HEK293 (cell line): ENCODE data around the gene IMMT.

Experiments
- CTCF ChIA-PET: fragments of 350-600 bp; formaldehyde crosslinking; extraction: SDS; loops from one replicate; lab custom pipeline; 2021; ENCODE audit warnings: antibody characterized with exemption; lab: Yijun Ruan, JAX
- POLR2A ChIA-PET: fragments of 300-600 bp; formaldehyde crosslinking; extraction: SDS; loops from one replicate; lab custom pipeline; 2020; ENCODE audit warnings: antibody characterized with exemption, inconsistent platforms; lab: Yijun Ruan, JAX
- H3K27ac ChIP-seq: fragments of 200-500 bp; sonication (Bioruptor generic); 2 replicates; pipeline ENCODE4 v1.5.1; 2014; ENCODE audit warnings: low read depth, low read length, control low read depth, inconsistent platforms; ENCODE audit errors: extremely low read depth
- H3K36me3 ChIP-seq, 2 experiments: fragments of 200-500 bp in 1 of 2; sonication (Bioruptor generic) in 1 of 2; 1 replicate in 1 of 2; 2 replicates in 1 of 2; pipeline ENCODE4 v1.5.1; 2014 to 2017; ENCODE audit warnings: inconsistent platforms in 2 of 2, low read length in 2 of 2; ENCODE audit not compliant: control insufficient read depth in 2 of 2, insufficient read depth in 1 of 2
- H3K4me1 ChIP-seq: fragments of 200-500 bp; sonication (Bioruptor generic); 2 replicates; pipeline ENCODE4 v1.5.1; 2014; ENCODE audit warnings: mild to moderate bottlenecking, low read length, inconsistent platforms; ENCODE audit not compliant: control insufficient read depth, insufficient read depth
- H3K4me3 ChIP-seq: 2 replicates; pipeline ENCODE4 v1.5.1; 2011; ENCODE audit warnings: low read depth, mild to moderate bottlenecking, control low read depth, low read length, moderate library complexity
- H3K9me3 ChIP-seq: fragments of 200-500 bp; sonication (Bioruptor generic); 2 replicates; pipeline ENCODE4 v1.5.1; 2014; ENCODE audit warnings: low read depth, low read length, inconsistent platforms; ENCODE audit not compliant: control insufficient read depth, insufficient read depth
- GFI1B ChIP-seq: fragments of 450-650 bp; formaldehyde crosslinking; IDR thresholded peaks from 2 replicates; pipeline ENCODE4 v1.5.1; 2016; ENCODE audit warnings: missing biosample characterization, missing genetic modification characterization
- GLI2 ChIP-seq: fragments of 450-650 bp; formaldehyde crosslinking; IDR thresholded peaks from 2 replicates; pipeline ENCODE4; 2017; ENCODE audit warnings: missing biosample characterization, missing genetic modification characterization, low read depth, borderline replicate concordance
- MZF1 ChIP-seq: fragments of 450-650 bp; formaldehyde crosslinking; IDR thresholded peaks from 2 replicates; pipeline ENCODE4 v1.5.1; 2017; ENCODE audit warnings: missing biosample characterization, missing genetic modification characterization, borderline replicate concordance
- ZNF112 ChIP-seq: fragments of 450-650 bp; formaldehyde crosslinking; IDR thresholded peaks from 2 replicates; pipeline ENCODE4 v1.5.0; 2017; ENCODE audit warnings: missing biosample characterization, missing genetic modification characterization
- ZNF169 ChIP-seq: fragments of 450-650 bp; formaldehyde crosslinking; IDR thresholded peaks from 2 replicates; pipeline ENCODE4 v1.5.1; 2016; ENCODE audit warnings: missing biosample characterization, missing genetic modification characterization
- ZNF184 ChIP-seq: fragments of 450-650 bp; IDR thresholded peaks from 2 replicates; pipeline ENCODE4 v1.5.1; 2018; ENCODE audit warnings: missing biosample characterization, mild to moderate bottlenecking, missing genetic modification characterization
- ZNF302 ChIP-seq: fragments of 450-650 bp; formaldehyde crosslinking; IDR thresholded peaks from 2 replicates; pipeline ENCODE4 v1.5.1; 2016; ENCODE audit warnings: missing biosample characterization, missing genetic modification characterization, low read depth
- ZNF416 ChIP-seq: fragments of 450-650 bp; formaldehyde crosslinking; IDR thresholded peaks from 2 replicates; pipeline ENCODE4 v1.5.1; 2016; ENCODE audit warnings: missing biosample characterization, missing genetic modification characterization
- ZNF571 ChIP-seq: fragments of 450-650 bp; formaldehyde crosslinking; IDR thresholded peaks from 2 replicates; pipeline ENCODE4 v1.5.0; 2017; ENCODE audit warnings: missing biosample characterization, missing genetic modification characterization
- ZNF624 ChIP-seq: fragments of 450-650 bp; formaldehyde crosslinking; IDR thresholded peaks from 2 replicates; pipeline ENCODE4 v1.5.1; 2017; ENCODE audit warnings: missing biosample characterization, missing genetic modification characterization
- ZNF843 ChIP-seq: fragments of 450-650 bp; formaldehyde crosslinking; IDR thresholded peaks from 2 replicates; pipeline ENCODE4 v1.5.1; 2016; ENCODE audit warnings: missing biosample characterization, missing genetic modification characterization
- TF ChIP-seq, protein P1 (sequence below): fragments of 450-650 bp; formaldehyde crosslinking; IDR thresholded peaks from 2 replicates; pipeline ENCODE4 v1.5.1; 2017; ENCODE audit warnings: missing biosample characterization, missing genetic modification characterization
- TF ChIP-seq, protein P2 (sequence below): fragments of 450-650 bp; formaldehyde crosslinking; IDR thresholded peaks from 2 replicates; pipeline ENCODE4 v1.5.1; 2017; ENCODE audit warnings: missing biosample characterization, missing genetic modification characterization
- TF ChIP-seq, protein P3 (sequence below): fragments of 450-650 bp; formaldehyde crosslinking; IDR thresholded peaks from 2 replicates; pipeline ENCODE4 v1.5.1; 2016; ENCODE audit warnings: missing biosample characterization, missing genetic modification characterization
- TF ChIP-seq, protein P4 (sequence below): IDR thresholded peaks from 2 replicates; pipeline ENCODE4 v1.6.1; 2011; ENCODE audit warnings: mild to moderate bottlenecking, low read depth, low read length, borderline replicate concordance
- TF ChIP-seq, protein P5 (sequence below): fragments of 450-650 bp; formaldehyde crosslinking; IDR thresholded peaks from 2 replicates; pipeline ENCODE4 v1.5.1; 2016; ENCODE audit warnings: missing biosample characterization, missing genetic modification characterization
- TF ChIP-seq, protein P6 (sequence below): fragments of 450-650 bp; formaldehyde crosslinking; conservative IDR thresholded peaks from 2 replicates; pipeline ENCODE4 v1.5.1; 2016; ENCODE audit warnings: low read depth, missing biosample characterization, missing genetic modification characterization
- TF ChIP-seq, protein P7 (sequence below): fragments of 450-650 bp; formaldehyde crosslinking; IDR thresholded peaks from 2 replicates; pipeline ENCODE4 v1.5.1; 2016; ENCODE audit warnings: missing biosample characterization, missing genetic modification characterization

Gene IMMT

DNA sequence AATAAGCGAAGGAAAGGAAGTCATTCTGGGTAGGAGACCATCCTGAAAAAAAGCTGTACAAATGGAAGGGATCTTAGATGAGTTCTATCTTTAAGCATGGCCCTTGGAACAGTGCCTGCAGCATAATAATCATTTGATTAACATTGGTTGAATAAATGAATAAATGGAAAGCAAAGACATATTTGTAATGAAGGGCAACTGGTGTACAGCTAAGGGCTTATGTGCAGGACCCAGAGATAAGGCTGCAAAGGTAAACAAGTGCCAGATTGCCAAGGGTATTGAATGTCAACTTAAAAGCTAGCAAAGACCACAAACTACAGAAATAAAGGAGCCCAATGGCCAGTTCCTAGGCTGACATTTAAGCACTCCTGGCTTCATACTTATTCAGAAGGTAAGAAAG, 19.4 kb downstream of the IMMT start (continued):
- TF ChIP-seq, protein P1, sequence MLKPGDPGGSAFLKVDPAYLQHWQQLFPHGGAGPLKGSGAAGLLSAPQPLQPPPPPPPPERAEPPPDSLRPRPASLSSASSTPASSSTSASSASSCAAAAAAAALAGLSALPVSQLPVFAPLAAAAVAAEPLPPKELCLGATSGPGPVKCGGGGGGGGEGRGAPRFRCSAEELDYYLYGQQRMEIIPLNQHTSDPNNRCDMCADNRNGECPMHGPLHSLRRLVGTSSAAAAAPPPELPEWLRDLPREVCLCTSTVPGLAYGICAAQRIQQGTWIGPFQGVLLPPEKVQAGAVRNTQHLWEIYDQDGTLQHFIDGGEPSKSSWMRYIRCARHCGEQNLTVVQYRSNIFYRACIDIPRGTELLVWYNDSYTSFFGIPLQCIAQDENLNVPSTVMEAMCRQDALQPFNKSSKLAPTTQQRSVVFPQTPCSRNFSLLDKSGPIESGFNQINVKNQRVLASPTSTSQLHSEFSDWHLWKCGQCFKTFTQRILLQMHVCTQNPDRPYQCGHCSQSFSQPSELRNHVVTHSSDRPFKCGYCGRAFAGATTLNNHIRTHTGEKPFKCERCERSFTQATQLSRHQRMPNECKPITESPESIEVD (tag by site-specific recombination): no peak

DNA sequence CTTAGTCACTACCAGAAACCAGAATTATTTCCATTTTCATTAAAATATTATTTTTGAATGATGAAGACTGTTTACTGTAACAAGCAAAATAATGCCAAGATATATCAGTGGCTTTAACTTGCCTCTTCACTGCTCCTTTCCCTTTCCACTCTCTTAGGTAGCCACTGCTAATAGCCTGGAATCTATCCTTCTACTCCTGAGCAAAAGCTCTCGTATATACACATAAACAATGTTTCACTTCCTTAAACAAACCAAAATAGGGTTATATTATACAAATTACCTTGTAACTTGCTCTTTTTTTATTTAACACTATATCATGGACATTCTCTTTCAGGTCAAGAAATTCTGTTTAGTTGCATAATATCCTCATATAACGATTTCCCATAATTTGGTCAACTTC, 20.8 kb downstream of the IMMT start:
- H3K27ac ChIP-seq: no peak overlapping the region
- no peak for TF ChIP-seq ZNF843 (tag by site-specific recombination)
- TF ChIP-seq ZNF112: no peak
- no peak for TF ChIP-seq GFI1B
- no peak for TF ChIP-seq ZNF624 (tag by site-specific recombination)
- TF ChIP-seq ZNF184 (tag by site-specific recombination): no peak
- TF ChIP-seq ZNF302: no peak
- TF ChIP-seq GLI2: no peak
- TF ChIP-seq, protein P2, sequence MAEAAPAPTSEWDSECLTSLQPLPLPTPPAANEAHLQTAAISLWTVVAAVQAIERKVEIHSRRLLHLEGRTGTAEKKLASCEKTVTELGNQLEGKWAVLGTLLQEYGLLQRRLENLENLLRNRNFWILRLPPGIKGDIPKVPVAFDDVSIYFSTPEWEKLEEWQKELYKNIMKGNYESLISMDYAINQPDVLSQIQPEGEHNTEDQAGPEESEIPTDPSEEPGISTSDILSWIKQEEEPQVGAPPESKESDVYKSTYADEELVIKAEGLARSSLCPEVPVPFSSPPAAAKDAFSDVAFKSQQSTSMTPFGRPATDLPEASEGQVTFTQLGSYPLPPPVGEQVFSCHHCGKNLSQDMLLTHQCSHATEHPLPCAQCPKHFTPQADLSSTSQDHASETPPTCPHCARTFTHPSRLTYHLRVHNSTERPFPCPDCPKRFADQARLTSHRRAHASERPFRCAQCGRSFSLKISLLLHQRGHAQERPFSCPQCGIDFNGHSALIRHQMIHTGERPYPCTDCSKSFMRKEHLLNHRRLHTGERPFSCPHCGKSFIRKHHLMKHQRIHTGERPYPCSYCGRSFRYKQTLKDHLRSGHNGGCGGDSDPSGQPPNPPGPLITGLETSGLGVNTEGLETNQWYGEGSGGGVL (tag by site-specific recombination): no peak
- TF ChIP-seq, all 188 proteins: peak for 0
- peaks cover 51 to 80% of the 10 kb centered on the region in 2 experiments for H3K36me3 ChIP-seq
- H3K4me3 ChIP-seq: no peak overlapping the region
- peaks cover 10% of the 10 kb centered on the region for H3K4me1 ChIP-seq
- ChIA-PET POLR2A (no interaction called here), CTCF (no interaction called here)
- H3K9me3 ChIP-seq: no peaks in the 10 kb centered on the region

DNA sequence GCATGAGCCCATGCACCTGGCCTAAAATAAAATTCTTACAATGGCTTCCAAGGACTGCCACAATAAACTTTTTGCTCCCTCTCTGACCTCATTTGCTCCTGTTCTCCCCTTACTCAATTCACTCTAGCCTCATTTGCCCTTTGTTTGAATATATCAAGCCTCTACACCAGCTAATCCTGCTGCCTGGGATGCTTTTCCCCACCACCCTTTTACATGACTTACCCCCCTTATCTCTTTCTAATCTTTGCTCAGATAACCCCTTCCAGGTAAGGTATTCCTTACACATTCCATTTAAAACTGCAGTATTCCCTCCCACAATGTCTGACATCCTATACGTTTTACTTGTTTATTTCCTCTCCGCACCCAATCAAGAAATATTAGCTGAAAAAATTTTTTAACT, 22.7 kb downstream of the IMMT start:
- H3K36me3 ChIP-seq: peaks cover 54 to 79% of the 10 kb centered on the region in 2 experiments
- no peak overlapping the region for H3K27ac ChIP-seq
- H3K9me3 ChIP-seq: no peaks in the 10 kb centered on the region
- no peak overlapping the region for H3K4me3 ChIP-seq
- peaks cover 10% of the 10 kb centered on the region for H3K4me1 ChIP-seq
- POLR2A ChIA-PET: no interaction called here
- CTCF ChIA-PET: interaction anchor here (1.2 kb wide), 1 partner anchor 199 kb away, joined by 3 read pairs; no protein-coding TSS in a partner anchor
- TF ChIP-seq ZNF416 (tag by site-specific recombination) (no peak), MZF1 (no peak), ZNF571 (tag by site-specific recombination) (no peak), ZNF843 (tag by site-specific recombination) (no peak), GLI2 (no peak), ZNF169 (no peak)
- TF ChIP-seq, protein P3, sequence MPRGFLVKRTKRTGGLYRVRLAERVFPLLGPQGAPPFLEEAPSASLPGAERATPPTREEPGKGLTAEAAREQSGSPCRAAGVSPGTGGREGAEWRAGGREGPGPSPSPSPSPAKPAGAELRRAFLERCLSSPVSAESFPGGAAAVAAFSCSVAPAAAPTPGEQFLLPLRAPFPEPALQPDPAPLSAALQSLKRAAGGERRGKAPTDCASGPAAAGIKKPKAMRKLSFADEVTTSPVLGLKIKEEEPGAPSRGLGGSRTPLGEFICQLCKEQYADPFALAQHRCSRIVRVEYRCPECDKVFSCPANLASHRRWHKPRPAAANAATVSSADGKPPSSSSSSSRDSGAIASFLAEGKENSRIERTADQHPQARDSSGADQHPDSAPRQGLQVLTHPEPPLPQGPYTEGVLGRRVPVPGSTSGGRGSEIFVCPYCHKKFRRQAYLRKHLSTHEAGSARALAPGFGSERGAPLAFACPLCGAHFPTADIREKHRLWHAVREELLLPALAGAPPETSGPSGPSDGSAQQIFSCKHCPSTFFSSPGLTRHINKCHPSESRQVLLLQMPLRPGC (tag by site-specific recombination): no peak
- TF ChIP-seq, protein P4, sequence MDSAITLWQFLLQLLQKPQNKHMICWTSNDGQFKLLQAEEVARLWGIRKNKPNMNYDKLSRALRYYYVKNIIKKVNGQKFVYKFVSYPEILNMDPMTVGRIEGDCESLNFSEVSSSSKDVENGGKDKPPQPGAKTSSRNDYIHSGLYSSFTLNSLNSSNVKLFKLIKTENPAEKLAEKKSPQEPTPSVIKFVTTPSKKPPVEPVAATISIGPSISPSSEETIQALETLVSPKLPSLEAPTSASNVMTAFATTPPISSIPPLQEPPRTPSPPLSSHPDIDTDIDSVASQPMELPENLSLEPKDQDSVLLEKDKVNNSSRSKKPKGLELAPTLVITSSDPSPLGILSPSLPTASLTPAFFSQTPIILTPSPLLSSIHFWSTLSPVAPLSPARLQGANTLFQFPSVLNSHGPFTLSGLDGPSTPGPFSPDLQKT: no peak
- TF ChIP-seq, protein P5, sequence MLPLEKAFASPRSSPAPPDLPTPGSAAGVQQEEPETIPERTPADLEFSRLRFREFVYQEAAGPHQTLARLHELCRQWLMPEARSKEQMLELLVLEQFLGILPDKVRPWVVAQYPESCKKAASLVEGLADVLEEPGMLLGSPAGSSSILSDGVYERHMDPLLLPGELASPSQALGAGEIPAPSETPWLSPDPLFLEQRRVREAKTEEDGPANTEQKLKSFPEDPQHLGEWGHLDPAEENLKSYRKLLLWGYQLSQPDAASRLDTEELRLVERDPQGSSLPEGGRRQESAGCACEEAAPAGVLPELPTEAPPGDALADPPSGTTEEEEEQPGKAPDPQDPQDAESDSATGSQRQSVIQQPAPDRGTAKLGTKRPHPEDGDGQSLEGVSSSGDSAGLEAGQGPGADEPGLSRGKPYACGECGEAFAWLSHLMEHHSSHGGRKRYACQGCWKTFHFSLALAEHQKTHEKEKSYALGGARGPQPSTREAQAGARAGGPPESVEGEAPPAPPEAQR (tag by site-specific recombination): no peak
- TF ChIP-seq, protein P6, sequence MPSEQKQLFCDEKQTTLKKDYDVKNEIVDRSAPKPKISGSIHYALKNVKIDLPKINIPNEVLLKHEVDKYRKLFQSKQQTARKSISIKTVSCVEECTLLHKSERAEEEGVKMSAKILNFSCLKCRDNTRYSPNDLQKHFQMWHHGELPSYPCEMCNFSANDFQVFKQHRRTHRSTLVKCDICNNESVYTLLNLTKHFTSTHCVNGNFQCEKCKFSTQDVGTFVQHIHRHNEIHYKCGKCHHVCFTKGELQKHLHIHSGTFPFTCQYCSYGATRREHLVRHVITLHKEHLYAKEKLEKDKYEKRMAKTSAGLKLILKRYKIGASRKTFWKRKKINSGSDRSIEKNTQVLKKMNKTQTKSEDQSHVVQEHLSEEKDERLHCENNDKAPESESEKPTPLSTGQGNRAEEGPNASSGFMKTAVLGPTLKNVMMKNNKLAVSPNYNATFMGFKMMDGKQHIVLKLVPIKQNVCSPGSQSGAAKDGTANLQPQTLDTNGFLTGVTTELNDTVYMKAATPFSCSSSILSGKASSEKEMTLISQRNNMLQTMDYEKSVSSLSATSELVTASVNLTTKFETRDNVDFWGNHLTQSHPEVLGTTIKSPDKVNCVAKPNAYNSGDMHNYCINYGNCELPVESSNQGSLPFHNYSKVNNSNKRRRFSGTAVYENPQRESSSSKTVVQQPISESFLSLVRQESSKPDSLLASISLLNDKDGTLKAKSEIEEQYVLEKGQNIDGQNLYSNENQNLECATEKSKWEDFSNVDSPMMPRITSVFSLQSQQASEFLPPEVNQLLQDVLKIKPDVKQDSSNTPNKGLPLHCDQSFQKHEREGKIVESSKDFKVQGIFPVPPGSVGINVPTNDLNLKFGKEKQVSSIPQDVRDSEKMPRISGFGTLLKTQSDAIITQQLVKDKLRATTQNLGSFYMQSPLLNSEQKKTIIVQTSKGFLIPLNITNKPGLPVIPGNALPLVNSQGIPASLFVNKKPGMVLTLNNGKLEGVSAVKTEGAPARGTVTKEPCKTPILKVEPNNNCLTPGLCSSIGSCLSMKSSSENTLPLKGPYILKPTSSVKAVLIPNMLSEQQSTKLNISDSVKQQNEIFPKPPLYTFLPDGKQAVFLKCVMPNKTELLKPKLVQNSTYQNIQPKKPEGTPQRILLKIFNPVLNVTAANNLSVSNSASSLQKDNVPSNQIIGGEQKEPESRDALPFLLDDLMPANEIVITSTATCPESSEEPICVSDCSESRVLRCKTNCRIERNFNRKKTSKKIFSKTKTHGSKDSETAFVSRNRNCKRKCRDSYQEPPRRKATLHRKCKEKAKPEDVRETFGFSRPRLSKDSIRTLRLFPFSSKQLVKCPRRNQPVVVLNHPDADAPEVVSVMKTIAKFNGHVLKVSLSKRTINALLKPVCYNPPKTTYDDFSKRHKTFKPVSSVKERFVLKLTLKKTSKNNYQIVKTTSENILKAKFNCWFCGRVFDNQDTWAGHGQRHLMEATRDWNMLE: no peak
- TF ChIP-seq, protein P7, sequence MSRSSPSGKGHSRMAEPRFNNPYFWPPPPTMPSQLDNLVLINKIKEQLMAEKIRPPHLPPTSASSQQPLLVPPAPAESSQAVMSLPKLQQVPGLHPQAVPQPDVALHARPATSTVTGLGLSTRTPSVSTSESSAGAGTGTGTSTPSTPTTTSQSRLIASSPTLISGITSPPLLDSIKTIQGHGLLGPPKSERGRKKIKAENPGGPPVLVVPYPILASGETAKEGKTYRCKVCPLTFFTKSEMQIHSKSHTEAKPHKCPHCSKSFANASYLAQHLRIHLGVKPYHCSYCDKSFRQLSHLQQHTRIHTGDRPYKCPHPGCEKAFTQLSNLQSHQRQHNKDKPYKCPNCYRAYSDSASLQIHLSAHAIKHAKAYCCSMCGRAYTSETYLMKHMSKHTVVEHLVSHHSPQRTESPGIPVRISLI (tag by site-specific recombination): no peak
